SK-N-MC (cell line): ENCODE measurements around the gene ATP7B.

Source experiments
- EZH2 ChIP-seq: fragments of 200-600 bp; sonication (generic); IDR thresholded peaks from one replicate; pipeline ENCODE4 v1.6.1; 2017; ENCODE audit warnings: antibody characterized with exemption
- FOXP2 ChIP-seq: optimal IDR thresholded peaks from 2 replicates; pipeline ENCODE3; 2011; ENCODE audit warnings: mild to moderate bottlenecking, moderate library complexity; ENCODE audit not compliant: insufficient read depth; ENCODE audit errors: extremely low read length, control extremely low read depth
- POLR2AphosphoS5 ChIP-seq: IDR thresholded peaks from 2 replicates; pipeline ENCODE4 v1.6.1; 2012; ENCODE audit warnings: mild to moderate bottlenecking, low read depth, low read length, borderline replicate concordance

DNA sequence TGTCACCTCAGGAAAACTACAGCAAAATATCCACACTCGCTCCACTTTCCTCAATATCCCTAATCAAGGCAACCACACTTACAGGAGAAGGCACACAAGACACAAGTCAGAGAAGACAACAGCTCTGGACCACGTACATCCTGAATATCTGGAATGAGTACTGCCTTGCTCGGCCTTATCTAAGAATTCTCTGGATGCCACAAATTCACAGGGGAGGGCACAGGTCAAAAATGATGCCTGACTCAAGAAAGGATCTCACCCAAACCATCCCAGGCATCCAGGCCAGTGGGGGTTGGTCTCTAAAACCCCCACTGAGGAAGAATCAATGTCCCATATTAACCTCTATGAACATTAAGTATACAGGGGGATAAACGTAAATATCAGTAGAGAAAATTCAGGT, 29.9 kb downstream of the ATP7B start:
- TF ChIP-seq POLR2AphosphoS5 (no peak), FOXP2 (no peak), EZH2 (no peak)
